Measurements from ENCODE around the gene MTG2. TPM values are rescaled to one million over a fixed set of nuclear protein-coding genes. Genes with fewer than 3 reads are reported as not detected.

Gene MTG2
- polyA plus RNA-seq, 1 donor (not counting 4 experiments of a cell fraction or from before 2014, with no cell fraction given) = 24.7 TPM

DNA sequence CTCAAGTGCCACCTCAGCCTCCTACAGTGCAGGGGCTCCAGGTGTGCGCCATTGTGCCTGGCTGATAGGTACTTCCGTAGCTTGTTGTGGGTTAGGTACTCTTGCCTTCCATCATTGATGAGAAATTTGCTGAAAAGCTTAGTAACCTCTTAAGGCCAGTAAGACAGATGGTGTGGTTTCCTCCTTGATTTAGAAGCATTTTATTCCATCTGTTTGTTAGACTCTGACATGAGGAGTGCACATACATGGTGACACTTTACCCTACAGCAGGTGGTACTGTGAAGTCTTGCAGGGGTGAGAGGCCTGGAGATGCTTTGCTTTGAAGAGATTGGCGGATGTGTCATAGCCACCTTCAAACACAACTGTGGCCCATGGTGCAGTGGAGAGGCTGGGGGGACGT, 14.8 kb upstream of the MTG2 start:
- Histone ChIP-seq H3K27ac (ENCODE audit: control insufficient read depth, insufficient read depth, low read length) (no peak overlapping the region), H3K4me3 (ENCODE audit: control insufficient read depth in 2 of 3, extremely low read depth in 1 of 3, insufficient read depth in 2 of 3, low read depth in 1 of 3, low read length in 3 of 3) (no peak overlapping the region), H3K79me2 (ENCODE audit: control insufficient read depth, insufficient read depth, low read length) (no peaks in the 10 kb centered on the region), H3K27me3 (ENCODE audit: control insufficient read depth, extremely low read depth, insufficient read depth, low read length) (no peaks in the 10 kb centered on the region), H3K36me3 (ENCODE audit: control insufficient read depth in 2 of 2, extremely low read depth in 1 of 2, insufficient read depth in 2 of 2, low read length in 2 of 2) (peaks cover 18 to 19% of the 10 kb centered on the region in 2 experiments), H3K9me1 (ENCODE audit: control insufficient read depth, extremely low read depth, insufficient read depth, low read length) (no peaks in the 10 kb centered on the region), H2AFZ (ENCODE audit: control insufficient read depth, low read length) (no peak overlapping the region), H3K4me2 (ENCODE audit: control insufficient read depth, extremely low read depth, insufficient read depth, low read depth, low read length) (no peak overlapping the region), H3K9ac (ENCODE audit: control insufficient read depth, extremely low read depth, insufficient read depth, low read length) (no peak overlapping the region), H3K9me3 (ENCODE audit: control insufficient read depth, low read depth, low read length) (no peaks in the 10 kb centered on the region), H3K4me1 (ENCODE audit: control insufficient read depth, extremely low read depth, insufficient read depth, low read length) (no peaks in the 10 kb centered on the region), H4K20me1 (ENCODE audit: control insufficient read depth, extremely low read depth, insufficient read depth, low read length) (no peaks in the 10 kb centered on the region)
- FAIRE-seq (no peak), DNase-seq (ENCODE audit: low read depth, low spot score) (no peak)
- TF ChIP-seq EZH2 (IDR thresholded peaks at IDR 0.05; ENCODE audit: low read length) = no peak
- dilution Hi-C loops (cut with MboI; ENCODE audit: extremely low pct_ligation_motif_present, low sequenced_read_pairs) = no loop called here

DNA sequence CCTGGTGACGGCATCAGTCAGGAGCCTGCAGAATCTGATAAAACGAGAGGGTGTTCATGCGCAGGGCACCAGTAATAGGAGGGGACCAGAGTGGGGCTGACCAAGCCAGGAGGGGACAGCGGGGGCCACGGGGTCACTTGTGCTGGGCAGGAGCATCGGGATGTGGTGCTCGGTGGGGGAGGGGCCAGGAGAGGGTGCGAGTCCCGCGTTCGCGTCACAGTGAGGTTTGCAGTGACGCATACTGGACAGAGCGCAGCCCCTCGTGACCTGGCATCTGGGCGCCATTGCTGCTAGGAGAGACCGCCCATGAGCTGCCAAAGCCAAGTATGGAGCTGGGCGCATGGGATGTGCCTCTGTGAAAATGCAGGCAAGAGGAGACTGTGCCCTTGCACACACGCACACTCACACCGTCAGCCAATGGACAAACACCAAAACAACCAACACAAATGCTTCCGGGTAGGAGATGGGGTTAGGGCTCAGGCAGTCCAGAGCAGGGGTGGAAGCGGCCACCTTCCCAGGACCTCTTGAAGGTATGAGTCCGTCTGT, 13.9 kb upstream of the MTG2 start:
- Histone ChIP-seq H3K4me2 (ENCODE audit: control insufficient read depth, extremely low read depth, insufficient read depth, low read depth, low read length) (no peak overlapping the region), H3K36me3 (ENCODE audit: control insufficient read depth in 2 of 2, extremely low read depth in 1 of 2, insufficient read depth in 2 of 2, low read length in 2 of 2) (peaks cover 18% of the 10 kb centered on the region in 2 experiments)

More for the DNA sequence above, 13.9 kb upstream of the MTG2 start:
- no peak for DNase-seq (ENCODE audit: low read depth, low spot score)
- Histone ChIP-seq H3K27me3 (ENCODE audit: control insufficient read depth, extremely low read depth, insufficient read depth, low read length) (no peaks in the 10 kb centered on the region), H3K27ac (ENCODE audit: control insufficient read depth, insufficient read depth, low read length) (no peak overlapping the region), H2AFZ (ENCODE audit: control insufficient read depth, low read length) (no peak overlapping the region), H3K9me1 (ENCODE audit: control insufficient read depth, extremely low read depth, insufficient read depth, low read length) (no peaks in the 10 kb centered on the region), H3K4me3 (ENCODE audit: control insufficient read depth in 2 of 3, extremely low read depth in 1 of 3, insufficient read depth in 2 of 3, low read depth in 1 of 3, low read length in 3 of 3) (no peak overlapping the region), H3K4me1 (ENCODE audit: control insufficient read depth, extremely low read depth, insufficient read depth, low read length) (no peaks in the 10 kb centered on the region), H3K9ac (ENCODE audit: control insufficient read depth, extremely low read depth, insufficient read depth, low read length) (no peak overlapping the region), H3K9me3 (ENCODE audit: control insufficient read depth, low read depth, low read length) (no peaks in the 10 kb centered on the region), H3K79me2 (ENCODE audit: control insufficient read depth, insufficient read depth, low read length) (no peaks in the 10 kb centered on the region), H4K20me1 (ENCODE audit: control insufficient read depth, extremely low read depth, insufficient read depth, low read length) (no peaks in the 10 kb centered on the region)
- dilution Hi-C loops (cut with MboI; ENCODE audit: extremely low pct_ligation_motif_present, low sequenced_read_pairs) = no loop called here
- TF ChIP-seq, protein P1, sequence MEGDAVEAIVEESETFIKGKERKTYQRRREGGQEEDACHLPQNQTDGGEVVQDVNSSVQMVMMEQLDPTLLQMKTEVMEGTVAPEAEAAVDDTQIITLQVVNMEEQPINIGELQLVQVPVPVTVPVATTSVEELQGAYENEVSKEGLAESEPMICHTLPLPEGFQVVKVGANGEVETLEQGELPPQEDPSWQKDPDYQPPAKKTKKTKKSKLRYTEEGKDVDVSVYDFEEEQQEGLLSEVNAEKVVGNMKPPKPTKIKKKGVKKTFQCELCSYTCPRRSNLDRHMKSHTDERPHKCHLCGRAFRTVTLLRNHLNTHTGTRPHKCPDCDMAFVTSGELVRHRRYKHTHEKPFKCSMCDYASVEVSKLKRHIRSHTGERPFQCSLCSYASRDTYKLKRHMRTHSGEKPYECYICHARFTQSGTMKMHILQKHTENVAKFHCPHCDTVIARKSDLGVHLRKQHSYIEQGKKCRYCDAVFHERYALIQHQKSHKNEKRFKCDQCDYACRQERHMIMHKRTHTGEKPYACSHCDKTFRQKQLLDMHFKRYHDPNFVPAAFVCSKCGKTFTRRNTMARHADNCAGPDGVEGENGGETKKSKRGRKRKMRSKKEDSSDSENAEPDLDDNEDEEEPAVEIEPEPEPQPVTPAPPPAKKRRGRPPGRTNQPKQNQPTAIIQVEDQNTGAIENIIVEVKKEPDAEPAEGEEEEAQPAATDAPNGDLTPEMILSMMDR (optimal IDR thresholded peaks at IDR 0.05 in 1 of 3, IDR thresholded peaks at IDR 0.05 in 1 of 3, conservative IDR thresholded peaks at IDR 0.05 in 1 of 3; ENCODE audit: extremely low read depth in 1 of 3, insufficient read depth in 2 of 3, low read length in 3 of 3) = no peak
- no peak for TF ChIP-seq EZH2 (IDR thresholded peaks at IDR 0.05; ENCODE audit: low read length)
- no peak for FAIRE-seq

All from keratinocyte (primary cell).